Measurements from ENCODE around the gene SLC7A6OS.

- TF ChIP-seq CTCF (conservative IDR thresholded peaks at IDR 0.05) (no peak), EZH2 (IDR thresholded peaks at IDR 0.05; ENCODE audit: low read depth) (no peak)
These were observed 58.9 kb downstream of the SLC7A6OS start for GRCh38 chr16:68251832-68252231.
